HUES6 (cell line): ENCODE results near the gene TNNI2.

Experiments used
- H3K27ac ChIP-seq: 2 replicates; pipeline ENCODE4 v1.7.0; 2013; ENCODE audit warnings: low read depth, mild to moderate bottlenecking, low read length, inconsistent platforms
- H3K27me3 ChIP-seq: 2 replicates; pipeline ENCODE4 v1.6.1; 2013; ENCODE audit warnings: low read length; ENCODE audit not compliant: control insufficient read depth, insufficient read depth
- H3K36me3 ChIP-seq: 2 replicates; pipeline ENCODE4 v1.6.1; 2013; ENCODE audit warnings: low read length; ENCODE audit not compliant: control insufficient read depth, insufficient read depth
- H3K4me1 ChIP-seq: 2 replicates; pipeline ENCODE4 v1.6.1; 2013; ENCODE audit warnings: low read length; ENCODE audit not compliant: control insufficient read depth, insufficient read depth
- H3K4me3 ChIP-seq: 2 replicates; pipeline ENCODE4 v1.5.1; 2013; ENCODE audit warnings: low read depth, low read length
- H3K9ac ChIP-seq: one replicate; pipeline ENCODE4 v1.6.1; 2013; ENCODE audit warnings: mild to moderate bottlenecking, low read length
- H3K9me3 ChIP-seq: 2 replicates; pipeline ENCODE4 v1.6.1; 2013; ENCODE audit warnings: low read depth, low read length; ENCODE audit not compliant: control insufficient read depth, insufficient read depth

The TNNI2 gene

DNA sequence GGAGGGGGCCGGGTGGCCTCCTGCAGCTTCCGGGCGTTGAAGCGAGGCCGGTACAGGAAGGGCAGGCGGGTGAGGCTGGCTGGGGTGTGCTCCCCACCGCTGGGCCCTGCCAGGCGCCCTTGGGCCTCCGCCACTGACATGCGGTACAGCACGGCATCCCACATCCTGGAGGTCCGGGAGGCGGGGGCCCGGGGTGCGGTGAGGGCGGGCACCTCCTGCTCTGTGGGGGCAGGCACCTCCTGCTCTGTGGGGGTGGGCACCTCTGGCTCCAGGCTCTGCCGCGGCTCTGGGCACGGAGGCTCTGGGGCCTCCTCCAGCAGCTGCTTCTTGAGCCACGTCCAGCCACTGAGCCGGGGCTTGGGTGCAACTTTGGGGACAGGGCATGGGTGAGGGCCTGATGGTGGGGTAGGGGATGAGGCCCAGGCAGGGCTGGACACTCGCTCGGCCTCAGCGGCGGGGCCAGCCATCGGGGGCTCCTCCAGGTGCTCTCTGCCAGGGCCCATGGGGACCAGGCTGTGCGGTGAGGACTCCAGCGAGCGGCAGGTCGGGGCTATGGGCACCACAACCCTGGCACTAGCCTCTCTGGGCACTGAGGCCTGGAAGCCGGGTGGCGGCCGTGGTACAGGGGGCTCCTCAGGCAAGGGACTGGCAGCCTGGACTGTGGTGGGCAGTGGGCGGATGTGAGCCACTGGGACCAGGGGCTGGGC is 50.6 kb downstream of the TNNI2 start:
- no peaks in the 10 kb centered on the region for H3K9me3 ChIP-seq
- no peak overlapping the region for H3K27ac ChIP-seq
- peaks cover 7% of the 10 kb centered on the region; the same call in 1 of the 2 replicates for H3K27me3 ChIP-seq
- H3K4me1 ChIP-seq = no peaks in the 10 kb centered on the region
- H3K36me3 ChIP-seq = no peaks in the 10 kb centered on the region
- no peak overlapping the region for H3K4me3 ChIP-seq
- no peak overlapping the region for H3K9ac ChIP-seq

DNA sequence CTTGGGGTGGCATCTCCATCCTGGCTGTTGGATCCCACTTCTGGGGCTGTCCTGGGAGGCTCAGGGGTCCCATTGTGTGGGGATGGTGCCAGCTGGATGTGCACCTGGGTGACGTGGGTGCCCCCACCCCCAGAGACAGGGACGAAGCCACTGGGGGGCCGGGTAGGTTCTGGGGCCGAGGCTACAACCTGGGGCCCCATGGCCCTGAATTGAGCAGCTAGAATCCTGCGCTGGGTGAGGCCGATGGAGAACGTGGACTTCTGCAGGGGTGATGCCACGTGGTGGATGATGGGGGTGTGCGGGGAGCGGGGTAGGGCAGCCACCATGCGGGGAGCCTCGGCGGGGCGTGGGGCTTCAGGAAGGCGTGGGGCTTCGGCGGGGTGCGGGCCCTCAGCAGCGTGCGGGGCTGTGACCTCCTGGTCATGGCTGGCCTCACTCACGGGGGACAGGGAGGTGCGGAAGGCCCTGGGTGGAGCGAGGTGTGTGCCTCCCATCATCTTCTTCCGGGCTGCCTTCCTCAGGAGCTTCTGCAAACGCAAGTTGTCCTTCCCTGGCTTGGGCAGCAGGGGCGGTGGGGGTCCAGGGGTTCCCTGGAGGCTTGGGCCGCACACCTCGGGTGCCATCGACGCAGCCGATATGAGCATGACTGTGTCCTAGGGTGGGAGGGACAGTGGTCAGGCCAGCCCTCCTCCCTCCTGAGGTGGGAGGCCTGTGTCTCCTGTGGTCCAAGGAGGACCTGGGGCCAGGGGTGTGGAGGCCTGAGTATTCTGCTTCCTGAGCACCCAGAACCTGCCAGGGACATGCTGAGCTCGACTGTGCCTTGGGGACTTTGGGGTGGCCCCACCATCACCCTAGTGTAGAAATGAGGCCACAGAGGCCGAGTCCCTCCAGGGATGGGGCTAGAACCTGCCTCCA is 51.4 kb downstream of the TNNI2 start:
- Histone ChIP-seq H3K9me3 (no peaks in the 10 kb centered on the region), H3K4me3 (no peak overlapping the region), H3K4me1 (no peaks in the 10 kb centered on the region), H3K27me3 (peaks cover 7% of the 10 kb centered on the region; the same call in 1 of the 2 replicates), H3K27ac (no peak overlapping the region), H3K9ac (no peak overlapping the region), H3K36me3 (no peaks in the 10 kb centered on the region)
